CD4-positive, alpha-beta T cell treated with Interleukin-15 for 4 hours (primary cell): Measurements from ENCODE around the gene EFNA3.

Source experiments
- DNase-seq: peaks from one replicate; pipeline ENCODE4 v3.0.0-alpha.2; 2020; ENCODE audit warnings: low spot score

EFNA3 gene

DNA sequence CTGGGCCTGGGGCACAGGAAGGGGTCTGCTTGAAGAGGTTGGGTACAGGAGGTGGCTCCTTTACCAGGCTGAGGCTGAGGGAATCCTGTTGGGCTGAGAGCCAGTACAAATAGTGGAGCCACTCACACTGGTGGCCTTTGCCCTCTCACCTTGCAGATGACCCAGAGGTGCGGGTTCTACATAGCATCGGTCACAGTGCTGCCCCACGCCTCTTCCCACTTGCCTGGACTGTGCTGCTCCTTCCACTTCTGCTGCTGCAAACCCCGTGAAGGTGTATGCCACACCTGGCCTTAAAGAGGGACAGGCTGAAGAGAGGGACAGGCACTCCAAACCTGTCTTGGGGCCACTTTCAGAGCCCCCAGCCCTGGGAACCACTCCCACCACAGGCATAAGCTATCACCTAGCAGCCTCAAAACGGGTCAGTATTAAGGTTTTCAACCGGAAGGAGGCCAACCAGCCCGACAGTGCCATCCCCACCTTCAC lies 55.2 kb downstream of the EFNA3 start:
- no peak for DNase-seq

DNA sequence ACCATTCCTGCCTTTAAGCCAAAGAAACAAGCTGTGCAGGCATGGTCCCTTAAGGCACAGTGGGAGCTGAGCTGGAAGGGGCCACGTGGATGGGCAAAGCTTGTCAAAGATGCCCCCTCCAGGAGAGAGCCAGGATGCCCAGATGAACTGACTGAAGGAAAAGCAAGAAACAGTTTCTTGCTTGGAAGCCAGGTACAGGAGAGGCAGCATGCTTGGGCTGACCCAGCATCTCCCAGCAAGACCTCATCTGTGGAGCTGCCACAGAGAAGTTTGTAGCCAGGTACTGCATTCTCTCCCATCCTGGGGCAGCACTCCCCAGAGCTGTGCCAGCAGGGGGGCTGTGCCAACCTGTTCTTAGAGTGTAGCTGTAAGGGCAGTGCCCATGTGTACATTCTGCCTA lies 55.7 kb downstream of the EFNA3 start:
- no peak for DNase-seq

DNA sequence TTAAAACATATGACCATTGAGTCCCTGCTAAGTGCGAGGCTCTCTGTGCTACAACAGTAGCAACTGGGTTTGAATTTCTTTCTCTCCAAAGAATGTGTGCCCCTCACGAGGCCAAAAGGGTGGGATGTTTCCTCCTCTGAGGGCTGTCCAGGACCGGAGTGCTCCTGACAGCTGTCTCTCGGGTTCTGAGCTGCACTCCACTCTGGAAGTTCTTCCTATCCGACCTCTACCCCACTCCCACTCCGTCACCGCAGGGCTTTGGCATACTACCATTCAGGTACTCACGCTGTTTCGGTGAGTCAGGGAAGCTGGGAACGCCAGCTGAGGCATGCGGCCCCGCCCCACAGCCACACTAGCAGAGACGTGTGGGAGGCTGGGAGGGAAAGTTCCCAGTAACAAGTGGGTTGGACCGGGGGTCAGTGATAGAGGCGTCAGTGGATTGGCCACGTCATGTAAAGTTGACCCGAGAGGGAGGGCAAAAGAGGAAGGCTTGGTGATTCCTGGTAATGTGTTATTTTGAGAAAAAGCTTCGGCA lies 56.3 kb downstream of the EFNA3 start:
- peak; percentile 50 for DNase-seq

DNA sequence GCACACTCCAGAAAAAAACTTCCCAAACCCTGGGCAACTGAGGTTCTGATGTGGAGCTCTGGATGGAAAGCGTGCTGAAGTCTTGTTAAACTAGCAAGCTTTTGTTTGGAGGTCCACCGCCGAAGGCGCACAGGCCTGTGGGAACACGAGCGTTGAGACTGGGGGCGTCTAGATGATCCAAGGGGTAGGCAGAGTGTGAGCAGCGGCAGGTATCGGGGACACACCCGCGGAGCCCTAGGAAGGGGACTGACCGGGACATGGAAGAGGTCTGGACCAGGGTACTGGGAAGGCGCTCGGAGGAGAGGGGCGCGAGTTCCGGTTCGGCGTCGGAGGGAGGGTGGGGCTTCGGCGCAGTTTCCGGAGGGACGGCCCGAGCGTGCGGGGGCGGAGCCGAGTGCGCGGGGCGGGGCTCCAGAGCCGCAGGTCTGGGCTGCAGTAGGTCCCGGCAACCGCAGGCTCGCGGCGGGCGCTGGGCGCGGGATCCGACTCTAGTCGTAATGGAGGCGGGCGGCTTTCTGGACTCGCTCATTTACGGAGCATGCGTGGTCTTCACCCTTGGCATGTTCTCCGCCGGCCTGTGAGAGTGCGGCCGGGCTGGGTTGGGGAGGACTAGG lies 56.9 kb downstream of the EFNA3 start, which contains the start of gene SLC50A1:
Gene SLC50A1 (plus strand): TSS at position 438 of the 614 bp plus-strand sequence. CDS start 60 bp downstream, at position 498.
- peak; percentile 88 for DNase-seq

DNA sequence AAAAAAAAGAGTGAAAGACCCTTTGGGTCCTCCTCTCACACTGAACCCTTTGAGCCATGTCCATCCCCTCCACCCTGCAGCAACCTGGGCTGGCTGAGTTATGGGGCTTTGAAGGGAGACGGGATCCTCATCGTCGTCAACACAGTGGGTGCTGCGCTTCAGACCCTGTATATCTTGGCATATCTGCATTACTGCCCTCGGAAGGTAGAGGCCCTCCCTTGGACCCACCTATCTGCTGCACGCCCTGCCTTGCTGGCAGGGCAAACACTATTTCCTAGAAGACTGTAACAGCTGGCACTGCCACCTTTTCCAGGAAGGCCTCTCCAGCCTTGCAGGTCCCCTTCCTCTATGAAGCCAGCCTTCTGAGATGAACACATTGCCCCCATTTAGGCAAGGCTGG lies 58.1 kb downstream of the EFNA3 start:
- peak; percentile 61 for DNase-seq
